ENCODE measurements around the gene PCSK5.
"Not testable (repeated sequence)": the region's sequence is repeated elsewhere in the genome, so short reads cannot be mapped to it uniquely, and the experiment has no call there.

PCSK5 gene

DNA sequence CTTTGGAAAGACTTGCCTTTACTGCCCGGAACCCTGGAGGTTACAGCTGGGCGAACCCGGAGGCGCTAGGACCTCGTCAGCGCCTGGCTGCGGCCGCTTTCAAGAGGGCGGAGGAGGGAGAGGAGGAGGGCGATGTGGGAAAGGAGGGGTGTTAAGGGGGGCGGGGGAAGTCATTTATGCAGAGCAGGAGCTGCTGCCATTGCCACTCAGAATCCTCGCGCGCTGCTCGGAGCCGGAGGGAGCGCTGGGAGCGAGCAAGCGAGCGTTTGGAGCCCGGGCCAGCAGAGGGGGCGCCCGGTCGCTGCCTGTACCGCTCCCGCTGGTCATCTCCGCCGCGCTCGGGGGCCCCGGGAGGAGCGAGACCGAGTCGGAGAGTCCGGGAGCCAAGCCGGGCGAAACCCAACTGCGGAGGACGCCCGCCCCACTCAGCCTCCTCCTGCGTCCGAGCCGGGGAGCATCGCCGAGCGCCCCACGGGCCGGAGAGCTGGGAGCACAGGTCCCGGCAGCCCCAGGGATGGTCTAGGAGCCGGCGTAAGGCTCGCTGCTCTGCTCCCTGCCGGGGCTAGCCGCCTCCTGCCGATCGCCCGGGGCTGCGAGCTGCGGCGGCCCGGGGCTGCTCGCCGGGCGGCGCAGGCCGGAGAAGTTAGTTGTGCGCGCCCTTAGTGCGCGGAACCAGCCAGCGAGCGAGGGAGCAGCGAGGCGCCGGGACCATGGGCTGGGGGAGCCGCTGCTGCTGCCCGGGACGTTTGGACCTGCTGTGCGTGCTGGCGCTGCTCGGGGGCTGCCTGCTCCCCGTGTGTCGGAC, at the start of gene PCSK5:
TSS of gene PCSK5 (plus strand) at position 202 of the 805 bp plus-strand sequence. CDS start at position 711, 509 bp downstream.
- no peak for DNase-seq

DNA sequence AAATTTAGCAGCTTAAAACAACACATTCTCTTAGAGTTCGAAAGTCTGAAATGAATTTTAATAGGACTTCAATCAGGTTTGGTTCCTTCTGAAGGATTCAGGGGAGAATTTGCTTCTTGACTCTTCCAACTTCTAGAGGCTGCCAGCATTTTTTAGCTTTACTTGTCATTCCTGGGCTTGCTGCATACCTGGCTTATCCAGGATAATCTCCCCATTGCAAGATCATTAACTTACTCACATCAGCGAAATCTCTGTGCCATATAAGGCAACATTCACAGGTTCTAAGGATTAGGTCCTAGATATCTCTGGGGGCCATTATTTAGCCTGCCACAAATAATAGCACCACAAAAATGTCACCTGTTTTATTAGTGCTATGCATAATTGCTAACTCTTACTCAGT, 46.2 kb upstream of the PCSK5 start:
- DNase-seq, result no peak

GRCh38 chr9:75845806-75846205, 44.7 kb upstream of the PCSK5 start:
- no peak for DNase-seq

DNA sequence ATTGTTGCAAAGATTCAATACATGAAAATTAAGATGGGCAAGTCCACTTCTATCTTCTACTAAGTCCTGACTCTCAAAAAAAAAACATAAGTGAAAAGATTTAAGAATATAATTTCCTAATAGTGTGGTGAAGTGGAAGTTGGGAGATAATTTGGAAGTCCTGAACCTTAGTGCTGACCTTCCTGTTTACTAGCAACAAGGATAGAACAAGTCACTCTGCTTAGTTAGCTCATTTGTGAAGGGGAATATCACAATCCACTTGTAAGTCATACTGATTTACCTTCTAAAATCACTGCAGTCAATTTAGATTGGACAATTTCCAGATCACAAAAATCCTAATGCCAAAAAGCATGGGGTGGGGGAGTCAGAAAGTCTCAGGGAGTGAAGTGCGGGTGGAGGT, 43.4 kb upstream of the PCSK5 start:
- no peak for DNase-seq

GRCh38 chr9:75850459-75851200, 39.8 kb upstream of the PCSK5 start:
- no peak for DNase-seq

GRCh38 chr9:75851917-75852316, 38.6 kb upstream of the PCSK5 start:
- DNase-seq, result no peak

GRCh38 chr9:75852746-75853145, 37.7 kb upstream of the PCSK5 start:
- DNase-seq, result no peak

- DNase-seq, result no peak
Measured at GRCh38 chr9:75855509-75855908, 35.0 kb upstream of the PCSK5 start.

- no peak for DNase-seq
Measured at GRCh38 chr9:75858497-75859092, 31.9 kb upstream of the PCSK5 start.

DNA sequence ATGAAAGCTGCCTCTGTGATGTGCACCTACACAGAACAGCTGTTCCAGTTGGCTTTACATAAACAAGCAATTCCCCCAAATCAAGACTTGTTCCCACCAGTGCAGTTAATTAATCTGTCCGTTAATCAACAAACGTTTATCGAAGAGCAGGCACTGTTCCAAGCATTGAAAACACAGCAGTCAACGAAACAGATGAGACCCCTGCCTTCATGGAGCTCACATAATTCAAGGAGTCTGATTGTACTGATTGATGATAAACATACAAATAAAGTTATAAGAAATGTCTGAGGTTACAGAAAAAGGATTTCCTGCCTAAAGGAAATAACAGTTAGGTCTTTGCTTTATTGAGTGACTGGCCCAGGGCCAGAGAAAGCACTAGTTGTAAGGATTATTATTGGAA, 26.2 kb upstream of the PCSK5 start:
- no peak for DNase-seq

GRCh38 chr9:75866273-75866871, 24.1 kb upstream of the PCSK5 start:
- no peak for DNase-seq

- DNase-seq, result not testable (repeated sequence)
Measured at GRCh38 chr9:75868526-75868925, 21.9 kb upstream of the PCSK5 start.

DNA sequence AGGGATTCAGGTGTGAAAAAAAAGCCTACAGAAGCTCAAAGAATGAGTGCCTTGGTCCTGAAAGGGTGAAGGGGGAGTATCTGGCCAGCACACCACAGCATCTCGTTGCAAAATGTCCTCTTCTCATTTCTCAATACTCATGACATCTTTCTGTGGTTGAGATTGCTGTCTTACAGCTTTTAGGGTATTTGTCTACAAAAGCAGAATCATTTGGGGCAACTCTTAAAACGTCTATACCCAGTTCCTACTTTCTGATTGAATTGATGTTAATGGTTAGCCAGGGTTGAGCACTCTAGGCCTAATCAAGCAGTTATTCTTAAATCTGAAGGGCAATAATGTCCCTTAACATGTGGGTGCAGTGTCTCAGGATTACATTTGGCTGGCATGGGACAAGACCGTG, 21.2 kb upstream of the PCSK5 start:
- DNase-seq, result no peak

- DNase-seq, result no peak
Measured at GRCh38 chr9:75870450-75870849, 20.0 kb upstream of the PCSK5 start.

GRCh38 chr9:75871624-75872023, 18.8 kb upstream of the PCSK5 start:
- no peak for DNase-seq

- no peak for DNase-seq
Measured at GRCh38 chr9:75873712-75874111, 16.8 kb upstream of the PCSK5 start.

DNA sequence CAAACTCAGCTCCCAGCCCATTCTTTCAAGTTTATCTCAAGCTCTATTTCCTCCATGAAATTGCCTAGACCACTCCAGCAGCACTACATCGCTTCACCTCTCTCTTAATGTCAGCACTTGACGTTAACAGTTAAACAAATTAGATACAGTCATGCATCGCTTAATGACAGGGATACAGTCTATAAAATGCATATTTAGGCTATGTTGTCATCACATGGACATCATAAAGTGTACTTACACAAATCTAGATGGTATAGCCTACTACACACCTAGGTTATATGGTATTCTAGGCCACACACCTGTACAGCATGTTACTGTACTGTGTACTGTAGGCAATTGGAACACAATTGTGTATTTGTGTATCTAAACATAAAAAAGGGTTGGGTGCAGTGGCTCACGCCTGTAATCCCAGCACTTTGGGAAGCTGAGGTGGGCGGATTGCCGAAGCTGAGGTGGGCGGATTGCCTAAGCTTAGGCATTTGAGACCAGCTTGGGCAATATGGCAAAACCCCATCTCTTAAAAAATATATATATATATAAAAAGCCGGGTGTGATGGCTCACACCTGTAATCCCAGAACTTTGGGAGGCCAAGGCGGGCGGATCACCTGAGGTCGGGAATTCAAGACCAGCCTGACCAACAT, 13.4 kb upstream of the PCSK5 start:
- no peak for DNase-seq

DNA sequence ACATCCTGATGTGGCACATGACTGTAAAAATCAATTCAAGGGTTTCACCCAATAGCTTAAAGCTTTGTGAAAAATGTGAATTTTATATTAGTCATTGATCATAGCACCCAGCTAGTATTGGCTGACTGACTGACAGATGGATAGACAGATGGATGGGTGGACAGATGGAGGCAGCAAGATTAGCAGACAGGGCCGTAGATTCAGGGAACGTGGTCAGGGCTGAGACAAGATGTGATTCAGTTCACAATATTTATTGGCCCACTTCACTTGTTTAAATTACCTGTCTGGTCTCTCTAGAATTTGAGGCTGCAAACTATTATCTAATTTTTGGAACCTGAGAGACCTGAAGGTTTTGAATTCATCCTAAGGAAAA, 12.0 kb upstream of the PCSK5 start:
- no peak for DNase-seq

GRCh38 chr9:75880618-75881017, 9.9 kb upstream of the PCSK5 start:
- DNase-seq, result no peak

DNA sequence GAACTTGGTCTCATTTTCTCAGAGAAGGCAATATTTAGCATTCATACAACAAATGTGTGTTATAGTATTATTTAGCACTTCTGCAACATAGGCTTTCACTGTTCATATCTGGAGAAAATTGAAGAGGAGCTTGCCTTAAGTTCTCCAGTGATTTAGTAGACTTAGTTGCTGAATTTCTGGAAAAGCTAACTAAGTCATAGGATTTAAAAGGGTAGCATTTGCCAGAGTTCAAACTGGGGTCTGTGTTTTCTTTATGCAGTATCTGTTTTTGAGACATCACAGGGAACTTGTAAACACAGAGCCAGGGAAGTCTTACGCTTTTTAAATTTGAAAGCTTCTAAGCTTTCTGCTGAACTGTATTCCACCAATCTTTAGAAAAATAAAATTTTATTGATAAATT, 8.7 kb upstream of the PCSK5 start:
- DNase-seq, result no peak

DNA sequence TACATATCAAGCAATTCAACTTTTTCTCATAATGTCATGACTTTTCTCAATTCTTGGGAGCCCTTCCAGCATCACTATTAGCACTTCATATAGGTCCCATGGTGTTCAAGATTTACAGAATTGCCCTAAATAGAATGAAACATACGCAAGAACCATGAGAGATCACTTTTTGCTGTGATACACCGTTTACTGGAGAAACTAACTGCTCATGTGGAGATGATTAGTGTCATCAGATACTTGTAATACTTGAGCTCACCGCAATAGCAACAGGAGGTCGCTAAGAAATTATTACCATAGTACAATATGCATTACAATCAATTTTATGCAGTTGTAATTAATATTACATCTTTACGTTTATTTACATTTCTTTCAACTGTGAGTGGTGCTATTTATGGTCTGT, 4.8 kb upstream of the PCSK5 start:
- DNase-seq, result no peak

- DNase-seq, result no peak
Measured at GRCh38 chr9:75889577-75889976, 896 bp upstream of the PCSK5 start.

GRCh38 chr9:75889977-75890471, 449 bp upstream of the PCSK5 start:
- no peak for DNase-seq
